GM10248 (cell line): ENCODE measurements around the gene JADE3.

Source experiments
- CTCF ChIA-PET: fragments of 300-600 bp; sonication (Branson Sonifier 250); formaldehyde crosslinking; extraction: SDS; loops from one replicate; lab custom pipeline; 2021; ENCODE audit warnings: antibody characterized with exemption; lab: Yijun Ruan, JAX
- POLR2A ChIA-PET: fragments of 350-650 bp; sonication (Branson Sonifier 250); formaldehyde crosslinking; extraction: SDS; loops from one replicate; lab custom pipeline; 2020; ENCODE audit warnings: antibody characterized with exemption; lab: Yijun Ruan, JAX
- DNase-seq: peaks from one replicate; pipeline ENCODE4 v3.0.0; 2012; ENCODE audit errors: extremely low spot score
- CTCF ChIP-seq: IDR thresholded peaks from 2 replicates; pipeline ENCODE4 v1.5.1; 2012; ENCODE audit warnings: mild to moderate bottlenecking, low read depth; ENCODE audit errors: extremely low read depth, missing control alignments, control extremely low read depth

Gene JADE3

GRCh38 chrX:46910415-46910814 is 1.8 kb upstream of the JADE3 start:
- no peak for TF ChIP-seq CTCF
- CTCF ChIA-PET = interaction anchor here (3.2 kb wide), 1 partner anchor 19 kb away, joined by 10 read pairs; no protein-coding TSS in a partner anchor
- no peak for DNase-seq
- POLR2A ChIA-PET = no interaction called here

DNA sequence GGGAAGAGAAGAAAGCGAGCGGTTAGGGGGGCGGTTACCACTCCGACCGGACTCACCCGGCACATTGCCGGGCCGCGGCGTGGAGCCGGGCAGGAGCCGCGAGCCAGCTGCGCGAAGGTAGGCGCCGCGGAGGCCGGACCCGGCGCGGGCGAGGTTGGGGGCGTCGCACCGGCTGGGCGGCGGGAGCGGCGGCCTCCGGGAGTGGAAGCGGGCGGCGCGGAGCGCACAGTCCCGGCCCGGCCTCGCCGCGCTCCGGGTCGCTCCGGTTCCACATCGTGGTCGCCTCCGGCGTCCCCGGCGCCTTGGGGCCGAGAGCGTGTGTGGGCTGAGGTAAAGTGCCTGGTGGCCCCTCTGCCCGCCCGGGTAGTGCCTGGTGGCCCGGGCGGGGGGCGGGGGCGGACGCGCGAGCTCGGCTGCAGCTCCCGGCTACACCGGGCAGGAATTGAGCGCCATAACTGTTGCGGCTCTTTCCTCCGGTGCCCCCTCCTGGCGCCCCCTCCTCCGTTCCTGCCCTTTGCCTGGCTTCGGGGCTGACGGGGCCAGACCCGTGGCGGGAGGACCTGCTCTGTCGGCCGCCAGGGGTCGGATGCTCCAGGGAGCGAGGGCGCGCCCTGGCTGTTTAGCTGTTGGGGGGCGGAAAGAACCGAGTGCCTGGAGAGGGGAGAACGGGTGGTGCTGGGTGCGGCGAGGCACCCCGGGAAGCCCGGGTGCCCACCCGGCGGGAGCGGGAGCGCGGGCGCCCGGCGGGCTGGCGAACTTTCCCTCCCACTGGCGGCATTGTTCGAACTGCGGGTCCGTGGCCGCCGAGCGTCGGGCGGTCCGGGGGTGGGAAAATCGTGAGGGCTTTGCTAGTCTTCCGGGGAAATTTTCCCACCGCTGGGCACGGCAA is 626 bp downstream of the JADE3 start:
- ChIA-PET CTCF (interaction anchor here (0.6 to 3.8 kb wide), 9 partner anchors 9 to 134 kb away, joined by 3 to 14 read pairs (median 5); no protein-coding TSS in a partner anchor), POLR2A (no interaction called here)
- DNase-seq = peak; percentile 54
- peak; percentile 45 for TF ChIP-seq CTCF

DNA sequence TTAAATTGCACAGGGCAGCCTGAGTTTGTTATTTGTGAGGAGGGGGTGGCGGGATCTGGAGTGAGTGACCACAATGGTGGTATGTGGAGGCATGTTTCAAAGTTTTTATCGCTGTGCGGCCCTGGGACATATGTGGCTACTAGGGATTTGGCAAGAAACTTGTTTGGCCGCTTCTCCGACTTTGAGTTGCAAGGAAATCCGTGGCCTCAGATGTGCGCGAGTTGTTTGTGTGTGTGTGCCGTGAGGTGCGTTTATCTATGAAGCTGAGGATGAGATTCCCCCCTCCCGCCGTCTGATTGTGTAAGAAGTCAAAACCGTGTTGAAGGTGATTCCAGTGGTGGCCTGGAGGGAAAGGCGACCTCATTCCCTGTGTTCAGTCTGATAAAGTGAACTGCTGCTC is 1.4 kb downstream of the JADE3 start:
- CTCF ChIA-PET = interaction anchor here (0.6 to 3.8 kb wide), 7 partner anchors 10 to 117 kb away, joined by 3 to 14 read pairs (median 7); no protein-coding TSS in a partner anchor
- no peak for TF ChIP-seq CTCF
- no peak for DNase-seq
- POLR2A ChIA-PET = no interaction called here

GRCh38 chrX:46916273-46916672 is 4.1 kb downstream of the JADE3 start:
- ChIA-PET POLR2A (no interaction called here), CTCF (interaction anchor here (0.7 to 1.3 kb wide), 2 partner anchors 61 to 104 kb away, joined by 3 read pairs; no protein-coding TSS in a partner anchor)
- DNase-seq = no peak
- no peak for TF ChIP-seq CTCF

GRCh38 chrX:46917622-46918021 is 5.4 kb downstream of the JADE3 start:
- POLR2A ChIA-PET = no interaction called here
- DNase-seq = no peak
- TF ChIP-seq CTCF = no peak
- CTCF ChIA-PET = no interaction called here

GRCh38 chrX:46918434-46918833 is 6.2 kb downstream of the JADE3 start:
- CTCF ChIA-PET = no interaction called here
- no peak for TF ChIP-seq CTCF
- POLR2A ChIA-PET = no interaction called here
- no peak for DNase-seq
